H1 (cell line): ENCODE measurements around the gene CCDC124. TPM values are rescaled to one million over a fixed set of nuclear protein-coding genes. Genes with fewer than 3 reads are reported as not detected.

ENCODE experiments used
- CBX5 ChIP-seq: fragments of 300-800, 300-1000 bp; sonication (generic); IDR thresholded peaks from 2 replicates; pipeline ENCODE4 v1.7.1; 2016; ENCODE audit warnings: antibody characterized with exemption, low read length, low read depth
- KDM1A ChIP-seq: fragments of 200-600, 300-600 bp; sonication (generic); IDR thresholded peaks from 2 replicates; pipeline ENCODE4 v1.7.1; 2016; ENCODE audit warnings: mild to moderate bottlenecking, low read length, borderline replicate concordance
- POLR2A ChIP-seq, 2 experiments: IDR thresholded peaks; 1 replicate in 1 of 2; 2 replicates in 1 of 2; pipeline ENCODE4 v1.6.1; 2011; ENCODE audit warnings: low read depth in 2 of 2, low read length in 2 of 2, mild to moderate bottlenecking in 2 of 2; ENCODE audit errors: control extremely low read depth in 1 of 2
- SRF ChIP-seq: IDR thresholded peaks from 2 replicates; pipeline ENCODE4 v1.6.1; 2011; ENCODE audit warnings: mild to moderate bottlenecking, low read depth, low read length, moderate library complexity
- polyA plus RNA-seq, 7 experiments: library from polyadenylated mRNA; depleted of rRNA in 3 of 7; stranded (reverse) in 5 of 7; unstranded in 2 of 7; fragments of >200 nt in 5 of 7; fragments of 200-250 nt in 2 of 7; gene quantifications; 1 replicate in 5 of 7; 2 replicates in 1 of 7; 4 replicates in 1 of 7; pipeline versions ENCODE4 v1.2.1 to v1.2.3, GENCODE V29; 2011 to 2013; ENCODE audit warnings: missing spikeins in 2 of 7, mixed read lengths in 2 of 7
- total RNA-seq: library from RNA; stranded (reverse); fragmentation: NEBNext Ultra II Directional; extraction: Animal tissue kit (Norgen Biotek cat#: 25700); gene quantifications from 2 replicates; pipeline ENCODE4 v1.2.1, GENCODE V29; 2021

The CCDC124 gene
- total and polyA plus RNA-seq, 2 of the 8 experiments (the other 6 are each of a cell fraction or from before 2014, with no cell fraction given) = 95.2 to 103 TPM

DNA sequence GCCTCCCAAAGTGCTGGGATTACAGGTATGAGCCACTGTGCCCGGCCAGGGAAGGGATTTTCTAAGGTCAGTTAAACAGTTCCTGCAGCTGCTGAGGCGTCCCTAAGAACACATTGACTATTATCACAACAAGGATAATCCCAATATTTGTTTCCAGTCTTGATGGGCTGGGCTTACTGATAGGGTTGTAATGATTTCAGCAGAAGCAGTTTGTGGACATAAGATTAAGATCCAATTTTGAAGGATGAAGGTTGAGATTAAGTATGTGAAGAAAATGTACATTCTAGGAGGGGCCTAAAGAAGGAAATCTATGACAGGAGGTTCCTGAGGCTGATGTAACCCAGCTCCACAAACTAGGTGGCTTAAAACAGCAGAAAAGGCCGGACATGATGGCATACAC lies 10.7 kb upstream of the CCDC124 start (continued):
- no peak for TF ChIP-seq CBX5
- TF ChIP-seq SRF = no peak
- TF ChIP-seq POLR2A (IDR thresholded peaks at IDR 0.05; ENCODE audit: control extremely low read depth in 1 of 2, low read depth in 2 of 2, low read length in 2 of 2) = no peak
- TF ChIP-seq KDM1A = no peak
- TF ChIP-seq, all 59 proteins: peak for 0
